Stimulated activated CD4-positive, alpha-beta T cell treated with anti-CD3 and anti-CD28 coated beads, Interleukin-12 subunit alpha, Interleukin-12 subunit beta, amount 100 ng/mL, for 24 hours (primary cell): ENCODE data around the gene PRMT7.

ENCODE experiments used
- DNase-seq, 2 experiments: peaks; one replicate each; pipeline ENCODE4 v3.0.0-alpha.2; 2020; ENCODE audit warnings: low read depth in 2 of 2

The PRMT7 gene

DNA sequence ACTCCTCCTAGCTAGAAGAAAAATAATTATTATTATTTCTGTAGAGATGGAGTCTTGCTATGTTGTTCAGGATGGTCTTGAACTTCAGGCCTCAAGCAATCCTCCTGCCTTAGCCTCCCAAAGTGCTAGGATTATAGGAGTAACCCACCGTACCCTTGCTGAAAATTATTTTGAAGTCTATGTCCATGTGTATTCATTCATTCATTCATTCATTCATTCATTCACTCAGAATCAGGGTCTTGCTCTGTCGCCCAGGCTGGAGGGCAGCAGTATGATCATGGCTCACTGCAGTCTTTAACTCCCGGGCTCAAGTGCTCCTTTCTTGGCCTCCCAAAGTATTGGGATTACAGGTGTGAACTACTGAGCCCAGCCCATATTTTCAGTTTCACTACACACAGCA, 4.2 kb upstream of the PRMT7 start:
- DNase-seq = no peak

- no peak for DNase-seq
Observed at GRCh38 chr16:68309799-68310198, 1.0 kb upstream of the PRMT7 start.

GRCh38 chr16:68310437-68310773, 414 bp upstream of the PRMT7 start:
- DNase-seq = no peak

DNA sequence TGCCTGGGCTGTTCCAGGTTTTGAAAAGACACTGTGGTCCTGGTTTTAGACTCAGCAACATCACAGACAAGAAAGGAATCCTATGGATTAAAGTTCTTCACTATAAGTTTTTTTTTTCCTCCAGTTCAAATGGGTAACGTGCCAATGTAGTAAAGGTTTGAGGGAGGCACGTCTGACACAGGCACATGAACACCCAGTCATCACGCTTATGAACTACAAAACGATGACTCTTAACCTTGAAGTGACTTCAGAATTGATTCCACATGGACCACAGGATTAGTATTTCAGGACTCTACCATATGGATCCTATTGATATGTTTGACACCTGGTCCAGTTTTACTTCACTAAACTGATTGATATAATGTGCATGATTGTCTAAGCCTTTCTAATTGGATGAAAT, 2.3 kb downstream of the PRMT7 start:
- DNase-seq = no peak

GRCh38 chr16:68319185-68319908, 8.5 kb downstream of the PRMT7 start:
- DNase-seq = peak in 1 of 2 experiments; percentile 32

- DNase-seq = no peak
Observed at GRCh38 chr16:68324336-68324735, 13.5 kb downstream of the PRMT7 start.

DNA sequence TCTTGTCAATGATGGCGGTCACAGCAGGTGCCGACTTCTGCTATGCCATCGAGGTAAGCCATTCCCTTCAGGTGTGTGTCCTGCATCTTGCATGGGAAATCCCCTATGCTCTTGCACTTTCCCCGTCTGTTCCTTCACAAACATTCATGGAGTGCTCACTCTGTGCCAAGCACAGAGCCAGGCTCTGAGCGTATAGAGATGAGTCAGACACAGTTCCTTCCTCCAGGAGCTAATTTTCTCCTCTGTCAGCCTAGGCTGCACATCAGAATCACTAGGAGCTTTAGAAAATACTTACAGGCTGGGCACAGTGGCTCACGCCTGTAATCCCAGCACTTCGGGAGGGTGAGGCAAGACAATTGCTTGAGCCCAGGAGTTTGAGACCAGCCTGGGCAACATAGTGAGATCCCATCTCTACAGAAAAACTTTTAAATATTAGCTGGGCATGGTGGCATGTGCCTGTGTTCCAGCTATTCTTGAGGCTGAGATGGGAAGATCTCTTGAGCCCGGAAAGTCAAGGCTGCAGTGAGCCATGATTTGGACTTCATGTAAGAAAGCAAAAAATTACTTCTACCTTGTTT, 14.1 kb downstream of the PRMT7 start:
- no peak for DNase-seq

DNA sequence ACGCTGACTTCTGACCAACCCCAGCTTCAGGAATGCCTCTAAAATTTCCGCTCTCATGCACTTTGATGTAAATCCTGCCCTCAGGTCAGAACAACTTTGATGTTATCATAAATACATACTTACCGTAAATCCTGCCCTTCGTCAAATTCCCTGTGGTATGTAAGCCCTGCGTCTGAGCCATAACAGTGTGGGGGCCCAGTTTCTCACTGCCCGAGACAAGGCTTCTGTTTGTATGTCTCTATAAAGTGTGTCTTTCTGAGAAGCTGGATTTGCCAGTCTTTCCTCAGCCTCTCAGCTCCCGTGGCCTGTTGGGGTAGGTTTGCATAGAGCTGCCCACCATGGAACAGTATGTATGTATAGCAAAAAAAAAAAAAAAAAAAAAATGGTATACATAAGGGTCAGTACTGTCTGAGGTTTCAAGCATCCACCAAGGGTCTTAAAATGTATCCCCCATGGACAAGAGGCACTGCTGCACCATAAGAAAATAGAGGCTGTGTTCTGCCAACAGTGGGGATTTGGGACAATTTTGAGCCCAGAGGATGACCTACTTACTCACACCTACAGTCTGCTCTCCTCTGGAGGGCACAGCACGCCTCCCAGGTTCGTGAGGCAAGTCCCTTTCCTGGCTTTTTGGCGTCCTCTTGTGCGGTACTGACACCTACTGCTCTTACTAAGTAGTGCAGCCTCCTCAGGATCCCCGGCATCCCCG, 17.5 kb downstream of the PRMT7 start:
- DNase-seq = peak; percentile 53 to 71

DNA sequence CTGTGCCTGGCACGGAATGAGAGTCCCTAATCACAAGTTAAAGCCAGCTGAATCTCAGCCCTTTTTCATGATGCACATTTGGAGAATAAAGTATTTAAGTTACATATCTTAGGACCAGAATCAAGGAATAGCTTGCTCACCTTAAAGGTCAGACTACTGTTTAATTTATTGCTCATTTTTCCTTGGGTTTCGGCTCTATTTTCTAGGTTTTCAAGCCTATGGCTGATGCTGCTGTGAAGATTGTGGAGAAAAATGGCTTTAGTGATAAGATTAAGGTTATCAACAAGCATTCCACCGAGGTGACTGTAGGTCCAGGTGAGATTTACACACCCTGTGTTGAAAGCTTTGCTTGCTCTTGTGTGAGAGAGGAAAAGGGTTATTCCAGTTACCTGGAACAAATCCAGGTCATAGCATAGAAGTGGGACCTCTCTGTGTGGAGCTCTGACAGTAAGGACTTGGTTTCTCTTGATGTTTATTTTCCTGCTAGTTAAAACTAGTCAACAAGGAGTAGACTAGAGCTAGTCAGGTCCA, 18.1 kb downstream of the PRMT7 start:
- no peak for DNase-seq

DNA sequence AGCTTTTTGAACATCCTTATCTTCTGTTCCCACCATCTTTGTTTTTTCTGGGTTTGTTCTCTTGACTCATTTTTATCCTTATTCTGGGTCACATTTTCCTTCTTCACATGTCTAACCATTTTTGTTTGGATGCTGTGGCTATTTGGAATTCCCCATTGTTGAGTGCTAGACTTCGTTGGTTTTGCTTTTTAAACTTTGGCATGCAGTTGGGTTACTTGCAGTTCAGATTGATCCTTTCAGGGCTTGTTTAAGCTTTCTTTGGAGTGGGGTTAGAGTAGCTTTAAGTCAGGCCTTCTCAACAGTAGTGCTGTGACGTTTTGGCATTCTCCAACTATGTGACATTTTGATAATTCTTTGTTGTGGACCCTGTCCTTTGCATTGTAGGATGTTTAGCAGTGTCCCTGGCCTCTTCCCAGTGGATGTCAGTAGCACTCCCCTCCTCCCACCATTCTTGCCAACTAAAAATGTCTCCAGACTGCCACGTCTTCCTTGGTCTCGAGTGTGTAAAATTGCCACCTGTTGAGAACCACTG, 21.1 kb downstream of the PRMT7 start:
- no peak for DNase-seq

DNA sequence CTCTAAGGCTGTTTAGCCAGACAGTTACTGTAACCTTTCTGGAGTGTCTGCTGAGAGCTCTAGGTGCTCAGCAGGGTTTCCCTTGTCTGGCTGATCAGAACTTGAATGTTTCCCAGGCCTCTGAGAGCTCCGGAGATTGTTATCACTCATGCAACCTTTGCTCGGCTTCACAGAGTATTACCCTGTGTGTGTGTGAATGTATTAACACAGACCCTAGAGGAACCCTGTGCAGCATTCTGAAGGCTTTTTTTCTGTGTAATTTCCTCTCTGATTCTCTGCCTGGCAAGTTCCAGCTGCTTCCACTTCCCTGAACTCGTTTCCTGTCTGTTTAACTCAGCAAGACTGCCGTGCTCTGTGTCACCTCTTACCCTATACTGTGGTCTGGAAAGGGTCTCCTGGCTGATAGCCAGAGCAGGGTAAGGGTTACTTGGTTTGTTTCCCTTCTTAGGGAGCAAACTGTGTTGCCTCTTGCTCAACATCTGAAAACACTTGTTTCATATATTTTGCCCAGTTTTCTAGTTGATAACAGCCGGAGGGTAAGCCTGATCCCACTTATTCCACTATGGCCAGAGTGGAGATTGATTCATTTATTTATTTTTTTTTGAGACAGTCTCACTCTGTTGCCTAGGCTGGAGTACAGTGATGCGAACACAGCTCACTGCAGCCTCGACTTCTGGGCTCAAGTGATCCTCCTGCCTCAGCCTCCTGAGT, 21.7 kb downstream of the PRMT7 start:
- no peak for DNase-seq

DNA sequence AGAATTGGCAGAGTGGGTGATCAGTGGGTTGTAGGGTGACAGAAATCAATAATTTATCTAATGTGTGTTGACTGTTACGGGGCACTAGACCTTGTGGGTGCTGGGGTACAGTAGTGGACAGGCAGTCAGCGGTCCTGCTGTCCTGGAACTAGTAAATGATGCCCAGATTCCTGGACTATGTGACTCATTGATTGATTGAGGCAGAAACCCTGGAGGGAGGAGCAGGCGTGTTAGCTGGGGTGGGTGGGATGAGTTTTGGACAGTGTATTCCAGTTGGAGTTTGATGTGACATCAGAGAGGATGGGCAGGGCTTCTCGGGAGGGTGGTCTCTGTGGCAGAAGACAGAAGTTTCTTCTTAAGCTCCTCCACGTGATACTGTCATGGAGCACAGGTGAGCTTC, 24.4 kb downstream of the PRMT7 start:
- no peak for DNase-seq

DNA sequence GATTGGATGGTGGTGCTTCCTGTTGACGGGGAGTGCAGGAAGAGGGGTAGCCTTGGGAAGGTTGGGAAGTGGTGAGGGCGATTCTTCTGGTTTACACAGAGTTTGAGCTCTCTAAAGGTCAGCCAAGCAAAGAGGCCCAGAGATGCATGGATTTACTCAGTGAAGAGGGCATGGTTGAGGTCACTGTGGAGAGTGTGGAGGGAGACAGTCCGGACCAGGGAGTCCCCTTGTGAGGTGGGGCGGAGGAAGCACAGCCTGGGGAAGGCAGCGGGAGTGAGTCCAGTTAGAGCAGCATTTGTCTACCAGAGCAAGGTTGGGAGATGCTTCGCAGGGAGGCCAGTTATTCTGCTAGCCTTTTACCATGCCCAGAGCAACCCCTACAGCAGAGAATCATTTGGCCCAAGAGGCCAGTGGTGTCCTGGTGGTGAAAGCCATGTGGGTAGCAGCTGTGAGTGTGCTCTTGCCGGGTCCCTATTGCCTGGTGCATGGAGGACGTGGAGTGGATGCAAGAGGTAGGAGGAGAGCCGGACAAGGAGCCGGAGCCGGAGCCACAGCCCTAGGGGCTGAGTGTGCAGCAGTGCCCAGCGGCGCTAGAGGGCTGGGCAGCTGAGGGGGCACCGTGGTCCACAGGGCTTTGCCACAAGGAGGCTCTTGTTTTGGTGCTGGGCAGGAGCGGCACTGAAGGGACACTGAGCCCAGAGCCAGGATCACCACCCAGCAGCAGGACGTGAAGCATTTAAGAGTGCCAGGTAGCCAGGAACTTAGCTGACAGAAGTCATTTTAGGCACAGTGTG, 27.7 kb downstream of the PRMT7 start:
- no peak for DNase-seq

- no peak for DNase-seq
Observed at GRCh38 chr16:68339214-68339613, 28.4 kb downstream of the PRMT7 start.

DNA sequence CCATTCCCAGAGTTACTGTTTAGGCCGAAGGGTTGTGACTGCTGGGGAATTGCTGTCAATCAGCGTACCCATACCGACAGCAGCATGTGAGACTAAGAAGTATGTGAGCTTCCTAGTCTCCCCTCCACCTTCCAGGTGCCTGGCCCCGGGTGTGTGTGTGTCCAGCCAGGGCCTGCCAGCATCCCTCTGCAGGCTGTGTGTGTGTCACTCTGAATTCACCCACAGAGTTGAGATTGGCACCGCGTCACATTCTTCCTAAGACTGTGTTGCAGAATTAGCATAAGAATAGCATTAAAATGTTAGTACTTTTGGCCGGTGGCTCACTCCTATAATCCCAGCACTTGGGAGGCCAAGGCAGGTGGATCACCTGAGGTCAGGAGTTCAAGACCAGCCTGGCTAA, 31.8 kb downstream of the PRMT7 start:
- no peak for DNase-seq

- no peak for DNase-seq
Observed at GRCh38 chr16:68343137-68343536, 32.3 kb downstream of the PRMT7 start.

- no peak for DNase-seq
Observed at GRCh38 chr16:68344252-68344651, 33.4 kb downstream of the PRMT7 start.

GRCh38 chr16:68345351-68345810, 34.6 kb downstream of the PRMT7 start:
- no peak for DNase-seq

GRCh38 chr16:68345958-68346635, 35.3 kb downstream of the PRMT7 start:
- DNase-seq = no peak

DNA sequence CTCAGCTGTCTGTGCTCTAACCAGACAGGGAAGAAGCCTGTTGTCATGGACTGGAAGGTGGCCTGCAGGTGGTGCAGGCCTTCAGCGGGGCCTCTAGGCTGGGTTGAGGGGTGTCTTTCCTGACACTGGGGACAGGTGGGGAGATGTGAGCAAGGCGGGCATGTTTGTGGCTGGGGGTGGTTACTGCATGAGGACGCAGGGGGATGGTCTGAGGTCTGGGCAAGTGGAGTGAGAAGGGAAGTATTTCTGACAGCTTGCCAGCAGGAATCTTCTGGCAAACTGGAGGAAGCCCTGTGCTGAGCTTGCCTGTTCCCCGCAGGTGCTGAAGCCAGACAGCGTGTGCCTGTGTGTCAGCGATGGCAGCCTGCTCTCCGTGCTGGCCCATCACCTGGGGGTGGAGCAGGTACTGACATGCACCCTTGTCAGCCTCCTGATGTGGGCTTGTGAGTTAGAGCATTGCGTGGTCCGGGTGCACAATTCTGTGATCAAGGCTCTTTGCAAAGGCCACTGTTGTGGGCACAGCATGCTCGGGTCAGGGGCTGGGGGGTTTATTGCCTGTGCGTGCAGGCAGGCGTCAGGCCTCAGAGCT, 36.2 kb downstream of the PRMT7 start:
- no peak for DNase-seq
